T47D (cell line): ENCODE measurements around the gene RUBCN.
A peak's percentile ranks its signal among the peaks of the same experiment; 100 is the strongest.

ENCODE experiments used
- DNase-seq, 2 experiments: peaks; one replicate each; pipeline versions ENCODE4 v3.0.0 to v3.0.0-alpha.2; 2011 to 2012; ENCODE audit warnings: low read depth in 1 of 2, low spot score in 1 of 2
- JUND ChIP-seq: IDR thresholded peaks from 2 replicates; pipeline ENCODE4 v1.6.1; 2012; ENCODE audit warnings: low read depth
- in situ Hi-C: cut with HindIII; loops from 2 replicates; pipeline ENCODE4 v1.10.0; 2016; ENCODE audit warnings: low sequenced_read_pairs, low pct_unique_long_range_greater_than_20kb

The RUBCN gene

GRCh38 chr3:197736491-197737318 is at the start of gene RUBCN:
Gene RUBCN (minus strand): TSS chr3:197736904. CDS start chr3:197736719, 185 bp downstream.
- no peak for TF ChIP-seq JUND
- DNase-seq = peak; percentile 99
- in situ Hi-C loops = no loop called here

- in situ Hi-C loops = no loop called here
- no peak for DNase-seq
- TF ChIP-seq JUND = no peak
These were observed 47.4 kb upstream of the RUBCN start for GRCh38 chr3:197784019-197784585.

GRCh38 chr3:197782230-197782629 is 45.5 kb upstream of the RUBCN start:
- in situ Hi-C loops = no loop called here
- no peak for DNase-seq
- no peak for TF ChIP-seq JUND

GRCh38 chr3:197775317-197775716 is 38.6 kb upstream of the RUBCN start:
- TF ChIP-seq JUND = no peak
- DNase-seq = no peak
- in situ Hi-C loops = no loop called here

GRCh38 chr3:197761784-197762183 is 25.1 kb upstream of the RUBCN start:
- DNase-seq = no peak
- no peak for TF ChIP-seq JUND
- in situ Hi-C loops = no loop called here

- in situ Hi-C loops = no loop called here
- no peak for TF ChIP-seq JUND
These were observed 21.8 kb upstream of the RUBCN start for GRCh38 chr3:197758512-197758911.

GRCh38 chr3:197756704-197757103 is 20.0 kb upstream of the RUBCN start:
- no peak for DNase-seq
- TF ChIP-seq JUND = no peak
- in situ Hi-C loops = no loop called here

More at GRCh38 chr3:197758512-197758911, 21.8 kb upstream of the RUBCN start:
- DNase-seq = no peak

- in situ Hi-C loops = no loop called here
- peak in 1 of 2 experiments; percentile 38 for DNase-seq
- no peak for TF ChIP-seq JUND
These were observed 16.6 kb upstream of the RUBCN start for GRCh38 chr3:197753263-197753662.

GRCh38 chr3:197752107-197752506 is 15.4 kb upstream of the RUBCN start:
- TF ChIP-seq JUND = no peak
- no peak for DNase-seq
- in situ Hi-C loops = no loop called here

GRCh38 chr3:197750858-197751737 is 14.4 kb upstream of the RUBCN start:
- in situ Hi-C loops = no loop called here
- no peak for TF ChIP-seq JUND
- peak; percentile 56 to 59 for DNase-seq

- peak; percentile 84 to 90 for DNase-seq
- TF ChIP-seq JUND = no peak
- in situ Hi-C loops = no loop called here
These were observed 13.7 kb upstream of the RUBCN start for GRCh38 chr3:197750396-197750831.

GRCh38 chr3:197749601-197750395 is 13.1 kb upstream of the RUBCN start, which contains the start of gene FYTTD1:
Gene FYTTD1 (plus strand): TSS chr3:197749883. CDS start chr3:197749972, 89 bp downstream.
- DNase-seq = peak; percentile 99 to 100
- in situ Hi-C loops = no loop called here
- TF ChIP-seq JUND = no peak
